Measurements from ENCODE around the gene PC. TPM values are rescaled to one million over a fixed set of nuclear protein-coding genes. Genes with fewer than 3 reads are reported as not detected.

Gene PC
- polyA plus RNA-seq, 2 of the 4 experiments (the other 2 are of a cell fraction) = 14.2 to 45.9 TPM

GRCh38 chr11:66856496-66857233 lies 101.5 kb downstream of the PC start, which contains the start of gene LRFN4:
LRFN4 (plus strand) TSS chr11:66857064; CDS start chr11:66857745, 681 bp downstream.
- peak within 1 kb of the TSS; percentile 94 for H3K4me2 ChIP-seq
- peak; percentile 39 to 80 for DNase-seq (ENCODE audit: low read depth in 1 of 2, low spot score in 1 of 2)
- peak in 1 of 2 experiments; percentile 18; a peak in 1 of 5 replicates for TF ChIP-seq EP300 (IDR thresholded peaks at IDR 0.05)
- TF ChIP-seq CHD2 (IDR thresholded peaks at IDR 0.05; ENCODE audit: low read length, partially characterized antibody) = no peak
- TF ChIP-seq GATA3 (IDR thresholded peaks at IDR 0.05; ENCODE audit: borderline replicate concordance) = no peak
- TF ChIP-seq JUN (IDR thresholded peaks at IDR 0.05) = peak in 1 of 2 experiments; percentile 74; a peak in 2 of 5 replicates
- TF ChIP-seq E2F6 (IDR thresholded peaks at IDR 0.05; ENCODE audit: borderline replicate concordance, low read depth) = no peak; the same call in 1 of the 2 replicates
- peak; percentile 56; the same call in 1 of the 2 replicates for TF ChIP-seq MYC (IDR thresholded peaks at IDR 0.05; ENCODE audit: borderline replicate concordance, low read length)
- no peak for TF ChIP-seq HEYL (CRISPR knock-in tag; IDR thresholded peaks at IDR 0.05)
- no peak for TF ChIP-seq CEBPB (IDR thresholded peaks at IDR 0.05)
- peak; percentile 86 for TF ChIP-seq MAX (IDR thresholded peaks at IDR 0.05)
- no peak for TF ChIP-seq SREBF2 (IDR thresholded peaks at IDR 0.05)
- TF ChIP-seq POLR2AphosphoS2 (conservative IDR thresholded peaks at IDR 0.05; ENCODE audit: low read length) = no peak
- no peak for TF ChIP-seq FOSB (CRISPR knock-in tag; IDR thresholded peaks at IDR 0.05)
- TF ChIP-seq BCL3 (IDR thresholded peaks at IDR 0.05) = 0 out of 3 replicates have a peak, but pooled peaks have one; percentile 39
- peak; percentile 35; the same call in 1 of the 2 replicates for TF ChIP-seq BHLHE40 (IDR thresholded peaks at IDR 0.05; ENCODE audit: low read depth, low read length)
- TF ChIP-seq USF2 (IDR thresholded peaks at IDR 0.05) = peak; percentile 83
- TF ChIP-seq POLR2A (IDR thresholded peaks at IDR 0.05; ENCODE audit: low read length) = peak; percentile 27
- TF ChIP-seq ESRRA (IDR thresholded peaks at IDR 0.05; ENCODE audit: borderline replicate concordance, low read length) = 0 out of 2 replicates have a peak, but pooled peaks have one; percentile 14
- 0 out of 2 replicates have a peak, but pooled peaks have one; percentile 10 for TF ChIP-seq PBX3 (IDR thresholded peaks at IDR 0.05)
- TF ChIP-seq NPAS2 (CRISPR knock-in tag; IDR thresholded peaks at IDR 0.05; ENCODE audit: borderline replicate concordance) = peak; percentile 51; the same call in 1 of the 2 replicates
- no peak for TF ChIP-seq TFCP2L1 (CRISPR knock-in tag; IDR thresholded peaks at IDR 0.05)
- POLR2A ChIA-PET = interaction anchor here (0.6 to 5.5 kb wide), 11 partner anchors 12 to 279 kb away, joined by 3 to 53 read pairs (median 5); partner anchors contain the start of genes C11orf86 and RCE1
- CTCF ChIA-PET = interaction anchor here (1.3 to 3.4 kb wide), 5 partner anchors 8 to 119 kb away, joined by 4 to 17 read pairs (median 11); partner anchors contain the start of gene C11orf86
- no peak for FAIRE-seq
- H3K4me1 ChIP-seq = peaks cover 34% of the 10 kb centered on the region
- H3K27ac ChIP-seq = peak within 1 kb of the TSS; percentile 93 to 97
- 1% methylated on average over 14 of the region's 103 CpGs for WGBS (ENCODE audit: missing lambda C conversion rate)
- no peaks in the 10 kb centered on the region for H3K9me3 ChIP-seq
- peak; percentile 46 to 48 for ATAC-seq
- peak within 1 kb of the TSS; percentile 74 for H3K4me3 ChIP-seq
